GM23248 (cell line): ENCODE measurements around the gene KIF1B.

Experiments
- EZH2 ChIP-seq: fragments of 200-600 bp; sonication (generic); IDR thresholded peaks from 2 replicates; pipeline ENCODE4 v1.6.1; 2018; ENCODE audit warnings: antibody characterized with exemption, mild to moderate bottlenecking; ENCODE audit not compliant: insufficient read depth, poor library complexity, severe bottlenecking
- EZH2phosphoT487 ChIP-seq: fragments of 200-600 bp; sonication (generic); IDR thresholded peaks from 2 replicates; pipeline ENCODE4 v1.6.1; 2018; ENCODE audit warnings: antibody characterized with exemption, moderate library complexity, mild to moderate bottlenecking, low read depth; ENCODE audit not compliant: insufficient read depth

GRCh38 chr1:10253755-10254154 is 43.4 kb downstream of the KIF1B start:
- TF ChIP-seq EZH2phosphoT487 (no peak), EZH2 (no peak)
